A673 (cell line): Measurements from ENCODE around the gene PAX9. TPM values are rescaled to one million over a fixed set of nuclear protein-coding genes. Genes with fewer than 3 reads are reported as not detected.

ENCODE experiments used
- BruUV-seq: library from RNA; stranded (reverse); fragments of 400-500 nt; replicated peaks from 2 replicates; lab custom pipeline; 2021; lab: Mats Ljungman, UMichigan
- CTCF ChIA-PET: fragments of 300-600 bp; sonication (Branson Sonifier 250); formaldehyde crosslinking; loops from one replicate; lab custom pipeline; 2022; ENCODE audit warnings: antibody characterized with exemption; lab: Charles Lee
- POLR2A ChIA-PET: fragments of 300-600 bp; sonication (Branson Sonifier 250); formaldehyde crosslinking; loops from one replicate; lab custom pipeline; 2022; ENCODE audit warnings: antibody characterized with exemption; ENCODE audit not compliant: low non-redundant PET; lab: Charles Lee
- DNase-seq: peaks from one replicate; pipeline ENCODE4 v3.0.0-alpha.2; 2015; ENCODE audit warnings: low spot score
- H3K27ac ChIP-seq: fragments of 200-600 bp; sonication (generic); 2 replicates; pipeline ENCODE4 v1.5.1; 2016; ENCODE audit warnings: mixed run types, low read depth, mild to moderate bottlenecking, mixed read lengths, antibody characterized with exemption, low read length; ENCODE audit not compliant: poor library complexity, severe bottlenecking
- H3K27me3 ChIP-seq: fragments of 200-600 bp; sonication (generic); replicated peaks from 2 replicates; pipeline ENCODE4 v1.6.1; 2017; ENCODE audit warnings: mixed run types, low read depth, mild to moderate bottlenecking, mixed read lengths, antibody characterized with exemption, low read length; ENCODE audit not compliant: insufficient read depth, poor library complexity
- H3K36me3 ChIP-seq: fragments of 200-600 bp; sonication (generic); 2 replicates; pipeline ENCODE4 v1.6.1; 2016; ENCODE audit warnings: mixed run types, mild to moderate bottlenecking, mixed read lengths, antibody characterized with exemption, low read length; ENCODE audit not compliant: insufficient read depth, poor library complexity, severe bottlenecking
- H3K4me1 ChIP-seq: fragments of 200-600 bp; sonication (generic); 2 replicates; pipeline ENCODE4 v1.6.1; 2017; ENCODE audit warnings: mixed run types, mild to moderate bottlenecking, mixed read lengths, antibody characterized with exemption, low read length; ENCODE audit not compliant: insufficient read depth, poor library complexity, severe bottlenecking
- H3K4me3 ChIP-seq: fragments of 200-600 bp; sonication (generic); 2 replicates; pipeline ENCODE4 v1.5.1; 2016; ENCODE audit warnings: low read depth, mixed run types, mild to moderate bottlenecking, mixed read lengths, low read length; ENCODE audit not compliant: poor library complexity, severe bottlenecking
- H3K9me3 ChIP-seq: fragments of 200-600 bp; sonication (generic); 2 replicates; pipeline ENCODE4 v1.6.1; 2016; ENCODE audit warnings: mixed run types, low read depth, mild to moderate bottlenecking, mixed read lengths, antibody characterized with exemption, low read length; ENCODE audit not compliant: poor library complexity, severe bottlenecking
- CTCF ChIP-seq: fragments of 300-800, 200-600 bp; sonication (generic); conservative IDR thresholded peaks from 2 replicates; pipeline ENCODE4 v1.5.1; 2017; ENCODE audit warnings: low read depth, mild to moderate bottlenecking, antibody characterized with exemption, low read length, moderate library complexity, mixed read lengths
- EZH2 ChIP-seq: fragments of 200-600 bp; sonication (generic); IDR thresholded peaks from 2 replicates; pipeline ENCODE4 v1.6.1; 2017; ENCODE audit warnings: borderline replicate concordance, low read depth, mild to moderate bottlenecking, mixed read lengths, antibody characterized with exemption, low read length; ENCODE audit not compliant: poor library complexity, severe bottlenecking
- intact Hi-C: fragments of 100-400 bp; cut with micrococcal nuclease; formaldehyde crosslinking; loops from one replicate; pipeline ENCODE4 v1.10.0; 2022; ENCODE audit not compliant: unreplicated experiment
- total RNA-seq: library from RNA; stranded (reverse); gene quantifications from 2 replicates; pipeline ENCODE4 v1.2.3, GENCODE V29; 2021

The PAX9 gene
- total RNA-seq, 1 experiment from 2014 or later, result 23.4 TPM

GRCh38 chr14:36633580-36633979, 28.1 kb upstream of the PAX9 start:
- TF ChIP-seq EZH2 (no peak), CTCF (no peak)
- POLR2A ChIA-PET, result interaction anchor here (0.6 kb wide), 1 partner anchor 49 kb away, joined by 4 read pairs; no protein-coding TSS in a partner anchor
- DNase-seq, result no peak

GRCh38 chr14:36646664-36647416, 14.8 kb upstream of the PAX9 start:
- peak overlapping the region; percentile 83 for H3K27ac ChIP-seq
- no peaks in the 10 kb centered on the region for H3K27me3 ChIP-seq
- ChIA-PET POLR2A (no interaction called here), CTCF (interaction anchor here (1.1 to 2.0 kb wide), 5 partner anchors 9 to 503 kb away, joined by 3 to 19 read pairs (median 14); no protein-coding TSS in a partner anchor)
- H3K4me3 ChIP-seq, result peak overlapping the region; percentile 59
- H3K4me1 ChIP-seq, result peaks cover 12% of the 10 kb centered on the region
- TF ChIP-seq CTCF, result peak; percentile 60
- no peak for TF ChIP-seq EZH2
- no peaks in the 10 kb centered on the region for H3K9me3 ChIP-seq
- peak; percentile 82 for DNase-seq
- intact Hi-C loops, result loop anchor here (2.0 to 5.0 kb wide), 4 partner anchors 110 to 502 kb away; no protein-coding TSS in a partner anchor
- H3K36me3 ChIP-seq, result no peaks in the 10 kb centered on the region
- BruUV-seq, result no TSS peak

More at GRCh38 chr14:36633580-36633979, 28.1 kb upstream of the PAX9 start:
- Histone ChIP-seq H3K9me3 (no peaks in the 10 kb centered on the region), H3K27me3 (no peaks in the 10 kb centered on the region), H3K27ac (no peak overlapping the region), H3K4me3 (no peak overlapping the region), H3K4me1 (no peaks in the 10 kb centered on the region), H3K36me3 (no peaks in the 10 kb centered on the region)
- CTCF ChIA-PET, result no interaction called here
- intact Hi-C loops, result no loop called here
- BruUV-seq, result no TSS peak

DNA sequence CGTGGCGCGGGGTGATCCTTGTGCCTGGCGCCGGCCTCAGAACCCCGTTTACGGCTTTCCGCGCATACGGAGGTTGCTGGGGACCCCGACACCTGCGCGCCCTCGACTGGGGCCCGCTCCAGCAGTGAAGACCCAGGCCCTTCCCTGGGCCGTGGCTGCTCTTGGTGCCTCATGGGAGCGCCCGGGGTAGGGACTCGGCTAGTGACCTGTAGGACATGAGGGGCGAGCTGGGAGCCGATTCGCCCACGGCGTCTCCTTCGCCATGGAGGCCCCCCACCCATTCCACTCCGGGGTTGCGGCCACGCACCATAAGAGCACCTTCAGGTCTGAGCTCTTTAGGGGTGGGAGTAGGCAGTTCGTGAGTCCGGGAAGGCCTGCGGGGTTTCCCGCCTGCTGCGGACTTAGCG, 14.2 kb upstream of the PAX9 start:
- CTCF ChIA-PET, result interaction anchor here (1.1 to 2.0 kb wide), 5 partner anchors 9 to 502 kb away, joined by 3 to 19 read pairs (median 14); no protein-coding TSS in a partner anchor

More for the DNA sequence above, 14.2 kb upstream of the PAX9 start:
- no peaks in the 10 kb centered on the region for H3K36me3 ChIP-seq
- DNase-seq, result no peak
- no peak; the same call in 1 of the 2 replicates for TF ChIP-seq CTCF
- TF ChIP-seq EZH2, result no peak
- BruUV-seq, result no TSS peak
- peak overlapping the region; percentile 59 for H3K4me3 ChIP-seq
- H3K9me3 ChIP-seq, result no peaks in the 10 kb centered on the region
- intact Hi-C loops, result loop anchor here (2.0 to 5.0 kb wide), 4 partner anchors 110 to 501 kb away; no protein-coding TSS in a partner anchor
- H3K27me3 ChIP-seq, result no peaks in the 10 kb centered on the region
- peak overlapping the region; percentile 83 for H3K27ac ChIP-seq
- POLR2A ChIA-PET, result interaction anchor here (1.4 kb wide), 1 partner anchor 294 kb away, joined by 4 read pairs; no protein-coding TSS in a partner anchor
- H3K4me1 ChIP-seq, result peaks cover 17% of the 10 kb centered on the region
